ENCODE results near the gene HSD17B2. TPM values are rescaled to one million over a fixed set of nuclear protein-coding genes. Genes with fewer than 3 reads are reported as not detected.

The HSD17B2 gene, protein sequence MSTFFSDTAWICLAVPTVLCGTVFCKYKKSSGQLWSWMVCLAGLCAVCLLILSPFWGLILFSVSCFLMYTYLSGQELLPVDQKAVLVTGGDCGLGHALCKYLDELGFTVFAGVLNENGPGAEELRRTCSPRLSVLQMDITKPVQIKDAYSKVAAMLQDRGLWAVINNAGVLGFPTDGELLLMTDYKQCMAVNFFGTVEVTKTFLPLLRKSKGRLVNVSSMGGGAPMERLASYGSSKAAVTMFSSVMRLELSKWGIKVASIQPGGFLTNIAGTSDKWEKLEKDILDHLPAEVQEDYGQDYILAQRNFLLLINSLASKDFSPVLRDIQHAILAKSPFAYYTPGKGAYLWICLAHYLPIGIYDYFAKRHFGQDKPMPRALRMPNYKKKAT
- total RNA-seq: not detected

DNA sequence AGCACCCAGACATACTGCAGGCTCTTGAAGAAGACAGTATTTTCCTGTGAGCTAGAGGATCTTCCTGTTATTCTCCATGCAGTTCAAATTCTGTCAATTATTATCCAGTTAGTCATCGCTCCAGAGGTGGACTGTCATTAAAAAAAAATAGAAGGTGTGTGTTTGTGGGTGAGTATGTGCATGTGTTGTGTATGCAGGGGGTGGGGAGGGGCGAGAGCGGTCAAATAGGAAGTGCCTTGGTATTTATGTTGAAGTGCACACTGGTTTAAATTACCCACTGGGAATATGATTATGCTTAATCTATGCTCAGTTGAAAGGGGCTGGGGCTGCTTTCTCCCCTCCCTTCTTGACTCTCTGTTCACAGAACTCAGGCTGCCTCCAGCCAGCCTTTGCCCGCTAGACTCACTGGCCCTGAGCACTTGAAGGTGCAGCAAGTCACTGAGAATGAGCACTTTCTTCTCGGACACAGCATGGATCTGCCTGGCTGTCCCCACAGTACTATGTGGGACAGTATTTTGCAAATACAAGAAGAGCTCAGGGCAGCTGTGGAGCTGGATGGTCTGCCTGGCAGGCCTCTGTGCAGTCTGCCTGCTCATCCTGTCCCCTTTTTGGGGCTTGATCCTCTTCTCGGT lies at the start of gene HSD17B2:
Gene HSD17B2 (plus strand): TSS at position 273 of the 632 bp plus-strand sequence. CDS start 172 bp downstream, at position 445.
- intact Hi-C loops (cut with DNase I): no loop called here
- 50 to 56% methylated on average over 6 of the region's 6 CpGs for WGBS, 2 donors
- no peak for DNase-seq
- Histone ChIP-seq H3K27me3 (no peaks in the 10 kb centered on the region), H3K4me1 (no peaks in the 10 kb centered on the region), H3K36me3 (no peaks in the 10 kb centered on the region), H3K27ac (no peak within 1 kb of the TSS), H3K9me3 (no peaks in the 10 kb centered on the region), H3K4me3 (replicated peaks in 1 of 3) (no peak within 1 kb of the TSS)
- TF ChIP-seq POLR2A (IDR thresholded peaks at IDR 0.05): no peak
- TF ChIP-seq, protein P1, sequence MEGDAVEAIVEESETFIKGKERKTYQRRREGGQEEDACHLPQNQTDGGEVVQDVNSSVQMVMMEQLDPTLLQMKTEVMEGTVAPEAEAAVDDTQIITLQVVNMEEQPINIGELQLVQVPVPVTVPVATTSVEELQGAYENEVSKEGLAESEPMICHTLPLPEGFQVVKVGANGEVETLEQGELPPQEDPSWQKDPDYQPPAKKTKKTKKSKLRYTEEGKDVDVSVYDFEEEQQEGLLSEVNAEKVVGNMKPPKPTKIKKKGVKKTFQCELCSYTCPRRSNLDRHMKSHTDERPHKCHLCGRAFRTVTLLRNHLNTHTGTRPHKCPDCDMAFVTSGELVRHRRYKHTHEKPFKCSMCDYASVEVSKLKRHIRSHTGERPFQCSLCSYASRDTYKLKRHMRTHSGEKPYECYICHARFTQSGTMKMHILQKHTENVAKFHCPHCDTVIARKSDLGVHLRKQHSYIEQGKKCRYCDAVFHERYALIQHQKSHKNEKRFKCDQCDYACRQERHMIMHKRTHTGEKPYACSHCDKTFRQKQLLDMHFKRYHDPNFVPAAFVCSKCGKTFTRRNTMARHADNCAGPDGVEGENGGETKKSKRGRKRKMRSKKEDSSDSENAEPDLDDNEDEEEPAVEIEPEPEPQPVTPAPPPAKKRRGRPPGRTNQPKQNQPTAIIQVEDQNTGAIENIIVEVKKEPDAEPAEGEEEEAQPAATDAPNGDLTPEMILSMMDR (IDR thresholded peaks at IDR 0.05): no peak

DNA sequence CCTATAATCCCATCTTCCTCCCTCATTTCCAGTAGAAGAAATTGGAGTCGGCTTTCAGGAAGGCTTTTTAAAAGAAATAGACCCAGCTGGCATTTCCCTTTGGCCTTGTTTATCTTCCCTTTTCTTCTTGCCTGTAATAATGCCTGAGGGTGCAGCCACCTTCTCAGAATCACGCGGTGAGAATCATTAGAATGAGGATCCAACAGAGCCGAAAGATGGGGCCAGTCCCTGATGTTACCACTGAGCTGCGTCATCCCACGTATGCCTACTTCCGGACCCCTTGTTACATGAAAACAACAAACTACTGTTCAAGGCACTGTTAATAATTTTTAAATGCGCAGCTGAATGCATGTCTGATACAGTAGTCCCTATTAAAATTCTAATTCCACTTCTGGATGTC lies 47.9 kb upstream of the HSD17B2 start:
- Histone ChIP-seq H3K9me3 (no peaks in the 10 kb centered on the region), H3K27me3 (no peaks in the 10 kb centered on the region), H3K4me3 (replicated peaks in 1 of 3) (no peak overlapping the region), H3K4me1 (no peaks in the 10 kb centered on the region), H3K27ac (no peak overlapping the region), H3K36me3 (no peaks in the 10 kb centered on the region)
- intact Hi-C loops (cut with DNase I): no loop called here
- no peak for TF ChIP-seq POLR2A (IDR thresholded peaks at IDR 0.05)
- TF ChIP-seq, protein P1 (IDR thresholded peaks at IDR 0.05): no peak
- 87 to 89% methylated on average over 8 of the region's 8 CpGs for WGBS, 2 donors
- no peak for DNase-seq

DNA sequence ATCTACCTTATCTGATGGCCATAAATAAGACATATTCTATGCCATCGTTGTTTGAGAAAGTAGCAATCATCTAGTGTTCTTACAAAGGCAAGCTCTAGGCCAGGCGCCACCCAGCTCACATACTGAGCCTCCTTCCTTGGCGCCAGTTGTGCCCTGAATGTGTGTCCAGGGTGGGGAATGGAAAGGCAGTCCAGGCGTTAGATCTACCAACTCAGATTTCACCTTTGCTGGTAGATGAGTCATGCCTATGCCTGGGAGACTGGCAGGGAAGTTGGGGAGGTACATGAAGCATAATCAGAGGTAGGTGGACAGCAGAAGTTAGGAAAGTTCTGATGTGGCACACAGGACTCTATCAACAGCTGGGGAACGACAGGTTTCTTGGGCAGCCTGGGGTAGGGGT lies 47.3 kb upstream of the HSD17B2 start:
- Histone ChIP-seq H3K27me3 (no peaks in the 10 kb centered on the region), H3K27ac (no peak overlapping the region), H3K4me1 (no peaks in the 10 kb centered on the region), H3K4me3 (replicated peaks in 1 of 3) (no peak overlapping the region), H3K36me3 (no peaks in the 10 kb centered on the region), H3K9me3 (no peaks in the 10 kb centered on the region)
- DNase-seq: no peak
- 89 to 91% methylated on average over 5 of the region's 5 CpGs for WGBS, 2 donors
- TF ChIP-seq, protein P1 (IDR thresholded peaks at IDR 0.05): no peak
- no peak for TF ChIP-seq POLR2A (IDR thresholded peaks at IDR 0.05)
- intact Hi-C loops (cut with DNase I): no loop called here

DNA sequence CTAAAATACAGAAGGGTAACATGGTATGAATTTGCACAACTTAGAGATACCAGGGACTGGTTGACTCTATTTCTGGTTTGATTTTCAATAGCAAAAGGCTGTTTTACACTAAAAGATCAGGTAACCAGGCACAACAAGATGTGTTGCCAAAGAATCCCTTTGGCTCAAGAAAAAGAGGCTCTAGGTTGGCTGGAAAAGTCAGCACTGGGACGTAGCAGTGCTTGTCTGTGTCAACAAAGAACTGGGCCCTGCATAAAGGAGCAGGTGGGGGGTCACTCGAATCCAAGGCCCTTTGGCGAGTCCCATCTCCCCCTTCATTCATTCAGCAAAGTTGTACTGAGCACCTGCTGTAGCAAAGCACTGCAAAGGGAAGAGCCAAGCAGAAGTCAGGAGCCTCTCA lies 42.2 kb upstream of the HSD17B2 start:
- Histone ChIP-seq H3K4me1 (no peaks in the 10 kb centered on the region), H3K36me3 (no peaks in the 10 kb centered on the region), H3K27me3 (no peaks in the 10 kb centered on the region), H3K9me3 (no peaks in the 10 kb centered on the region), H3K27ac (no peak overlapping the region), H3K4me3 (replicated peaks in 1 of 3) (no peak overlapping the region)
- 51 to 52% methylated on average over 3 of the region's 3 CpGs for WGBS, 2 donors
- TF ChIP-seq, protein P1 (IDR thresholded peaks at IDR 0.05): no peak
- TF ChIP-seq POLR2A (IDR thresholded peaks at IDR 0.05): no peak
- no peak for DNase-seq
- intact Hi-C loops (cut with DNase I): no loop called here

DNA sequence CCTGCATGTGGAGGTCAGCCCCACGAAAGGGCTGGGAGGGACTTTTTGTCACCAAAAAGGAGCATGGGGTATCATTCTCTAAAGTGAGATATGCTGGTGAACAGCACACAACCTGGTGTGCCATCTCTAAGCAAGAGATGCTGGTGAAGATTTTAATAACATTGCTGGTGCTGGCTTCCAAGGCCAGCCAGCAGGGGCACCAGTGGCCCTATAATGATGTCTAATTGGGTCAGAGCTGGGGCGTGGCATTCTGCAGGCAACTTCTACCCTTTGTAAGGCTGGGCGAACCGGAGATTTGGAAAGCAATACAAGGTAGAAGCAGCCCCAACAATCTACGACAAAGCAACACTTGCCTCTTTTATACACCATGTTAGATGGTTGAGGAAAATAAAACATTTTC lies 40.6 kb upstream of the HSD17B2 start:
- no peaks in the 10 kb centered on the region for H3K9me3 ChIP-seq
- peaks cover 8 to 9% of the 10 kb centered on the region in 2 donors for H3K36me3 ChIP-seq
- WGBS, 2 donors: 85 to 90% methylated on average over 5 of the region's 5 CpGs
- no peaks in the 10 kb centered on the region for H3K4me1 ChIP-seq
- no peaks in the 10 kb centered on the region for H3K27me3 ChIP-seq
- intact Hi-C loops (cut with DNase I): no loop called here
- no peak overlapping the region for H3K27ac ChIP-seq
- no peak for DNase-seq
- no peak overlapping the region for H3K4me3 ChIP-seq (replicated peaks in 1 of 3)
- TF ChIP-seq POLR2A (IDR thresholded peaks at IDR 0.05): no peak
- TF ChIP-seq, protein P1 (IDR thresholded peaks at IDR 0.05): no peak
